GM19438 (cell line): ENCODE data around the gene CAPN11.
"Not testable (repeated sequence)": the region's sequence is repeated elsewhere in the genome, so short reads cannot be mapped to it uniquely, and the experiment has no call there.

Experiments
- ATAC-seq: cut with Tn5 transposase; IDR thresholded peaks from one replicate; pipeline ENCODE4 v1.9.1; 2021; ENCODE audit warnings: low read depth; ENCODE audit not compliant: unreplicated experiment

The CAPN11 gene

GRCh38 chr6:44224965-44225305, 66.3 kb downstream of the CAPN11 start:
- ATAC-seq = no peak

DNA sequence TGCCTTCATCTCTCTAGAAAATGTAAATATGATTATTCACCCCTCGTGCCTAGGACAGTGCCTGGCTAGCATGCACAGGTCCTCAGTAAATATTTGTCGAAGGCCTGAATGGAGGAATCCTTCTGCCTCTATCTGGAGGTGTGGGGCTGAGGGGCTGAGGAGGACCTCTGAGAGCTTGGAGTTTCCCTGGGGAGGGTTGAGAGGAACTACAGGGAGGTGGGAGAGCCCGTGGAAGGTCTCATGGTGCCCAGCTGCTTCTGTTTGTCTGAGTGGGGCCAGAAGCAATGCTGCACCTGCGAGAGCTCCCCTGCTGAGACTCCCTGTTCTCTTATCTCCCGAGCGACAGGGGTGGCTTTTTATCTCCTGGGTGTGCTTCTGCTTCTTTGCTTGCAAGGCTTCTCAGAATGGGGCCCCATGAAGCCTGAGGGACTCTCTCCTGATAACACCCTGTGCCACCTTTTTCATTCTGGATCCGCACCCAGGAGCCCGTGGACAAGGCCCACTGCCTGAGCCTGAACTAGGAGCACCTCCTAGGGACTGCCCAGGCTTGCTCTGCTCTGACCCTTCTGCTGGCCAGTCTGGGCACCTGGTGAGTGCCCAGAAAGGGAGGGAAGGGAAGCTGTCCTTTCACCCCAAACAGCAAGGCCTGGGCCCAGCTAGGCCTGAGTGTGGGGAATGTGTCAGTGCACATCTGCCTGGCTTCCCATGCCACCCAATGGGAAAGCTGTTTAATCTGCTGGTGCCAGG, 67.1 kb downstream of the CAPN11 start:
- ATAC-seq = no peak

- ATAC-seq = no peak
Observed at GRCh38 chr6:44226368-44227147, 67.9 kb downstream of the CAPN11 start.

DNA sequence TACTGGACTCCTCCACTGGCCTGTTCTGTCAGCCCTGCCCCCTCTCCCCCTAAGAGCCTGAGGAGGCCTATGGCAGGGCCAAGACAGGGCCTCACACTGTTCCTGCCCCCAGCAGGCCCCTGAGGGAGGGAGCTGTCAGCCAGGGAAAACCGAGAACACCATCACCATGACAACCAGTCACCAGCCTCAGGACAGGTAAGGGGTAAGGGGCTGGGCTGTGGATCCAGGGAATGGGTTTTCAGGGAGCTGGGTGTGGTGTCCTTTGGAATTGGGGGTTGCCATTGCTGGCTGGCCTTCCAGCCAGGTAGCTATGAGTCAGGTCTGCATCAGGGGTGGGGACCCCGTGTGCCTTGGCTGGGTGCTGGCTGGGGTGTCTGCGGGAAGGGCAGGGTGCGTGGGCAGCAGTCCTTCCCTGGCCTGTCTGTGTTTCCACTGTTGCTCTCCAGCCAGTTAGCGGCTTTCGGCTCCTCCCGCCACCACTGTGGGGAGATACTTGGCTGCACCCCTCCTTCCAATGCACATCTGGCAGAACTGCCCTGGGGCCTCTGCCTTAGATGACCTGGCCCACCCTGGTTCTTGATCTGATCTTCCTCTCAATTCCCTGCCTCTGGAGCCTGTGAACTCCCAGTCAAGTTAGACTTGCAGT, 68.7 kb downstream of the CAPN11 start:
- no peak for ATAC-seq

GRCh38 chr6:44228031-44228430, 69.4 kb downstream of the CAPN11 start:
- no peak for ATAC-seq

- ATAC-seq = no peak
Observed at GRCh38 chr6:44228433-44228832, 69.8 kb downstream of the CAPN11 start.

- no peak for ATAC-seq
Observed at GRCh38 chr6:44228836-44229235, 70.2 kb downstream of the CAPN11 start.

- no peak for ATAC-seq
Observed at GRCh38 chr6:44229376-44230033, 70.9 kb downstream of the CAPN11 start.

- no peak for ATAC-seq
Observed at GRCh38 chr6:44230034-44230675, 71.5 kb downstream of the CAPN11 start.

DNA sequence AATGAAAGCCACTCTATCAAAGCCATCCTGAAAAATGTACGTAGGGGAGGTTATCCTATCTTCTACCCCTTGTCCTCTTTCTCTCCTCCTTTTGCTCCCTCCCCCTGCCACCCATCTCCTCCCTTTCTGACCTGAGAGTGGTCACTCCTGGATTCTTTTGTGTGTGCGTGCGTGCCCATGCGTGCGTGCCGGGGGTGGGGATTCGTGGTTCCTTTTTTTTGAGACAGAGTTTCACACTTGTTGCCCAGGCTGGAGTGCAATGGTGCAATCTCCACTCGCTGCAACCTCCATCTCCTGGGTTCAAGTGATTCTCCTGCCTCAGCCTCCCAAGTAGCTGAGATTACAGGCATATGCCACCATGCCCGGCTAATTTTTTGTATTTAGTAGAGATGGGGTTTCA, 72.8 kb downstream of the CAPN11 start:
- ATAC-seq = not testable (repeated sequence)

GRCh38 chr6:44232676-44233566, 74.3 kb downstream of the CAPN11 start:
- no peak for ATAC-seq

GRCh38 chr6:44233567-44234100, 75.0 kb downstream of the CAPN11 start:
- ATAC-seq = no peak
